SK-N-SH treated with all-trans-retinoic acid at 6 μM for 48 hours (cell line): ENCODE results near the gene MUC2.

Experiments used
- OSR1 ChIP-seq: fragments of 250-450 bp; sonication (Bioruptor Pico); IDR thresholded peaks from 2 replicates; pipeline ENCODE4 v1.8.0; 2022; ENCODE audit warnings: moderate library complexity, mild to moderate bottlenecking, inconsistent platforms
- PPARA ChIP-seq: fragments of 250-450 bp; sonication (Bioruptor Pico); IDR thresholded peaks from 2 replicates; pipeline ENCODE4 v1.5.0; 2020; ENCODE audit warnings: mild to moderate bottlenecking, borderline replicate concordance
- ZFP3 ChIP-seq: fragments of 250-450 bp; sonication (Bioruptor Pico); IDR thresholded peaks from 2 replicates; pipeline ENCODE4 v1.5.0; 2020; ENCODE audit warnings: mild to moderate bottlenecking, moderate library complexity
- ZFP30 ChIP-seq: fragments of 450-650 bp; formaldehyde crosslinking; IDR thresholded peaks from 2 replicates; pipeline ENCODE4 v1.5.0; 2022; ENCODE audit warnings: mild to moderate bottlenecking, moderate library complexity
- ZNF70 ChIP-seq: fragments of 450-650 bp; formaldehyde crosslinking; IDR thresholded peaks from 2 replicates; pipeline ENCODE4 v1.5.0; 2020; ENCODE audit warnings: mild to moderate bottlenecking, moderate library complexity
- TF ChIP-seq, protein P1 (sequence below): fragments of 250-450 bp; sonication (Bioruptor Pico); IDR thresholded peaks from 2 replicates; pipeline ENCODE4 v1.8.0; 2020; ENCODE audit warnings: mild to moderate bottlenecking, moderate library complexity, borderline replicate concordance
- TF ChIP-seq, protein P2 (sequence below): fragments of 250-450 bp; sonication (Bioruptor Pico); IDR thresholded peaks from 2 replicates; pipeline ENCODE4 v1.5.1; 2020; ENCODE audit warnings: low read depth, mild to moderate bottlenecking, moderate library complexity
- TF ChIP-seq, protein P3 (sequence below): fragments of 250-450 bp; sonication (Bioruptor Pico); IDR thresholded peaks from 2 replicates; pipeline ENCODE4 v1.8.0; 2021; ENCODE audit warnings: low read depth, mild to moderate bottlenecking, moderate library complexity, borderline replicate concordance

DNA sequence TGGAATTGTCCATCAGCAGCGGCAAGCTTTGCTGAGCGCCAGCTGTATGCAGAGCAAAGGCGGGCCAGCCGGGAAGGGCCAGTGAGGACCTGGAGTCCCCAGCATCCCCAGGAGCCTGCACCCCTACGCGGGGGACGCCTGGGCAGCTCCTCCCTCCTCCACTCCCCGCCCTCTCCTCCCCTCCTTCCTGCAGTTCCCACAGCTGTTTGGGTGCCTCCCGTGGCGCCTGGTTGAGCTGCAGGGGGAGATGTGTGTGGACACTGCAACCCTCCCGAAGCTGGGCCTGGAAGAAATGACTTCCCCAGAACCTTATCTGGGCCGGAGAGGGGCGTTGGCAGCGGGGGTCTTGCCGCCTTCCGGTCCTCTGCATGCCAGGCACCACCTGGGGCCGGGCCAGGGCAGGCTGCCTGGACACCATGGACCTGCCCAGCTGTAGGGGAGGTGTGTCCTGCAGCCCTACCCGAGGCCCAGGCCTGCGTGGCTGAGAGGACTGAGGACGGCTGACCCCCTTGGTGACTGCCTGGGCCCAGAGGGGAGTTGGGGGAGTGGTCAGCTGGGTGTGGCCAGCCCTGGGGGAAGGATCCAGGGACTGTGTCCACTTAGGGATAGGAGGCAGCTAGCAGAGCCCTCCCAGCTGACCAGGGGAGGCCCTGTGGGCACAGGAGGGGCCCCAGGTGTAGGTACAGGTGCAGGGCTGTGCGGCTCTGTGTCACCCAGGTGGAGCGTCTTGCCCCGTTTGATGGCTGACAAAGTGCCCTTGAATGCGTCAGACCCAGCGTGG lies 21.4 kb upstream of the MUC2 start:
- no peak for TF ChIP-seq ZFP30 (CRISPR knock-in tag)
- TF ChIP-seq OSR1, result no peak
- TF ChIP-seq, protein P1, sequence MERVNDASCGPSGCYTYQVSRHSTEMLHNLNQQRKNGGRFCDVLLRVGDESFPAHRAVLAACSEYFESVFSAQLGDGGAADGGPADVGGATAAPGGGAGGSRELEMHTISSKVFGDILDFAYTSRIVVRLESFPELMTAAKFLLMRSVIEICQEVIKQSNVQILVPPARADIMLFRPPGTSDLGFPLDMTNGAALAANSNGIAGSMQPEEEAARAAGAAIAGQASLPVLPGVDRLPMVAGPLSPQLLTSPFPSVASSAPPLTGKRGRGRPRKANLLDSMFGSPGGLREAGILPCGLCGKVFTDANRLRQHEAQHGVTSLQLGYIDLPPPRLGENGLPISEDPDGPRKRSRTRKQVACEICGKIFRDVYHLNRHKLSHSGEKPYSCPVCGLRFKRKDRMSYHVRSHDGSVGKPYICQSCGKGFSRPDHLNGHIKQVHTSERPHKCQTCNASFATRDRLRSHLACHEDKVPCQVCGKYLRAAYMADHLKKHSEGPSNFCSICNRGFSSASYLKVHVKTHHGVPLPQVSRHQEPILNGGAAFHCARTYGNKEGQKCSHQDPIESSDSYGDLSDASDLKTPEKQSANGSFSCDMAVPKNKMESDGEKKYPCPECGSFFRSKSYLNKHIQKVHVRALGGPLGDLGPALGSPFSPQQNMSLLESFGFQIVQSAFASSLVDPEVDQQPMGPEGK, result no peak
- TF ChIP-seq ZFP3 (CRISPR knock-in tag), result no peak
- TF ChIP-seq, protein P2, sequence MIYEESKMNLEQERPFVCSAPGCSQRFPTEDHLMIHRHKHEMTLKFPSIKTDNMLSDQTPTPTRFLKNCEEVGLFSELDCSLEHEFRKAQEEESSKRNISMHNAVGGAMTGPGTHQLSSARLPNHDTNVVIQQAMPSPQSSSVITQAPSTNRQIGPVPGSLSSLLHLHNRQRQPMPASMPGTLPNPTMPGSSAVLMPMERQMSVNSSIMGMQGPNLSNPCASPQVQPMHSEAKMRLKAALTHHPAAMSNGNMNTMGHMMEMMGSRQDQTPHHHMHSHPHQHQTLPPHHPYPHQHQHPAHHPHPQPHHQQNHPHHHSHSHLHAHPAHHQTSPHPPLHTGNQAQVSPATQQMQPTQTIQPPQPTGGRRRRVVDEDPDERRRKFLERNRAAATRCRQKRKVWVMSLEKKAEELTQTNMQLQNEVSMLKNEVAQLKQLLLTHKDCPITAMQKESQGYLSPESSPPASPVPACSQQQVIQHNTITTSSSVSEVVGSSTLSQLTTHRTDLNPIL, result no peak
- no peak for TF ChIP-seq PPARA (CRISPR knock-in tag)
- TF ChIP-seq, protein P3, sequence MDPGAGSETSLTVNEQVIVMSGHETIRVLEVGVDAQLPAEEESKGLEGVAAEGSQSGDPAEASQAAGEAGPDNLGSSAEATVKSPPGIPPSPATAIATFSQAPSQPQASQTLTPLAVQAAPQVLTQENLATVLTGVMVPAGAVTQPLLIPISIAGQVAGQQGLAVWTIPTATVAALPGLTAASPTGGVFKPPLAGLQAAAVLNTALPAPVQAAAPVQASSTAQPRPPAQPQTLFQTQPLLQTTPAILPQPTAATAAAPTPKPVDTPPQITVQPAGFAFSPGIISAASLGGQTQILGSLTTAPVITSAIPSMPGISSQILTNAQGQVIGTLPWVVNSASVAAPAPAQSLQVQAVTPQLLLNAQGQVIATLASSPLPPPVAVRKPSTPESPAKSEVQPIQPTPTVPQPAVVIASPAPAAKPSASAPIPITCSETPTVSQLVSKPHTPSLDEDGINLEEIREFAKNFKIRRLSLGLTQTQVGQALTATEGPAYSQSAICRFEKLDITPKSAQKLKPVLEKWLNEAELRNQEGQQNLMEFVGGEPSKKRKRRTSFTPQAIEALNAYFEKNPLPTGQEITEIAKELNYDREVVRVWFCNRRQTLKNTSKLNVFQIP (CRISPR knock-in tag), result no peak
- TF ChIP-seq ZNF70 (CRISPR knock-in tag), result no peak
